CD4-positive, alpha-beta T cell treated with Interleukin-17A for 1 hour (primary cell): ENCODE data around the gene TEF.

ENCODE experiments used
- DNase-seq: peaks from one replicate; pipeline ENCODE4 v3.0.0-alpha.2; 2020

Gene TEF

DNA sequence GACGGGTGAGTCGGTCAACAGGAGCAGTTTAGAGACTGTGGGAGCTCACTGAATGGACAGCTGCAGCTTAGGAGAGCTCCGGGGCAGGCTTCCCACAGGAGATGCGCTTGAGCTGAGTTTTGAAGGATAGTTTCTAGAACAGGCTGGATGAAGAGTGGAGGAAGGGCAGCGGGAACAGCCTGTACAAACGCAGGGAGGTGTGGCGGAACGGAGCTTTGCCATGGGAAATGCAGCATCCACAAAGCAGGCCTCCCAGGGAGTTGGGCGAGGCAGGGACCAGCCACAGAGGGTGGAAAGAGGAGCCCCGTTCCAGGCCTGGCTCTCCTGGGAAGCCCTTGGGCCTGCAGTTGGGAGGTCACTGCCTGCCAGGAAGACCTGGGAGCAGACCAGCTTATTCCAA is 26.8 kb upstream of the TEF start:
- DNase-seq = no peak

DNA sequence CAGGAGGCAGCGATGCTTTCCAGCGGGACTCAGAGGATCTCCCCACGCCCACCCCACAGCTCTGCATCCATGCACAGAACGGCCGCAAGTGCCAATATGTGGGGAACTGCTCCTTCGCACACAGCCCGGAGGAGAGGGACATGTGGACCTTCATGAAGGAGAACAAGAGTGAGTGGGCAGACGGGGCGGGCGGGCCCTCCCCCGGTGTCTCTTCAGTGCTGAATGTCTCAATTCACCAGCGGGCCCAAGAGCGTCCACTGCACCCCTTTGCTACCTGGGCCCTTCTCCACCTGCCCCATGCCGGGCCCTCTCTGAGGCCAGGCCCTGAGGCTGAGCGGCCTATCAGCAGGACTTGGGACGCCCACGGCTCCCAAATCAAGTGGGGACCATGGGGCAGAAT is 25.8 kb upstream of the TEF start:
- no peak for DNase-seq

- DNase-seq = no peak
Measured at GRCh38 chr22:41356430-41357028, 25.2 kb upstream of the TEF start.

DNA sequence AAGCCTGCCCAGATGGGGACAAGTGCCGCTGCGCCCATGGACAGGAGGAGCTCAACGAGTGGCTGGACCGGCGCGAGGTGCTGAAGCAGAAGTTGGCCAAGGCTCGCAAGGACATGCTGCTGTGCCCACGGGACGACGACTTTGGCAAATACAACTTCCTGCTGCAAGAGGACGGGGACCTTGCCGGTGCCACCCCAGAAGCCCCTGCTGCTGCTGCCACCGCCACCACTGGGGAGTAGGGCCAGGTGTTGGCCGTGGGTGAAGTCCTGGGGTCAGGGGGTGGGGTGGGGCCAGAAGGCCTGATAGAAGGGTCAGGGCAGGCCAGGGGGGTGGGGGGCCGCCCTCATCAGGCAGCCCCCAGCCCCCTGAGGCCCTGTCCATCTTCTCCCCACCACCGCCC is 24.6 kb upstream of the TEF start:
- no peak for DNase-seq

GRCh38 chr22:41358927-41359326 is 22.8 kb upstream of the TEF start:
- DNase-seq = no peak

DNA sequence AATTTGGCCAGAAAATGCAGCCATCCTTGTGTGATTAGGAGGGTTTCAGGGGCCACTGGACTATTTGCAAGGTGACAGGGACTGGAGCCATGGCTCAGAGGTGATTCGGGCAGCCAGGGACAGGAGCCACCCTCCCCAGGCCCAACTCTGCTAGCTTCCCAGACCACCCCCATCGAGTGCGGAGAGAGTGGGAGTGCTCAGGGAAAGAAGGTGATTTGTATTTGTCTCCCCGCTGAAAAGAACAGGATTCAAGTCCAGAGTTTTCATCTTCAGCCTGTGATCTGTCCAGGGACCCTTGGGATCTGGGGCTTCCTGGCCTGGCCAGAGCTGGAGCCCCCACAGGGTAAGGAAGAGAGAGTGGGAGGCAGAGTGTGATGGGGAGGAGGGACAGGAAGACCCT is 22.4 kb upstream of the TEF start:
- no peak for DNase-seq

DNA sequence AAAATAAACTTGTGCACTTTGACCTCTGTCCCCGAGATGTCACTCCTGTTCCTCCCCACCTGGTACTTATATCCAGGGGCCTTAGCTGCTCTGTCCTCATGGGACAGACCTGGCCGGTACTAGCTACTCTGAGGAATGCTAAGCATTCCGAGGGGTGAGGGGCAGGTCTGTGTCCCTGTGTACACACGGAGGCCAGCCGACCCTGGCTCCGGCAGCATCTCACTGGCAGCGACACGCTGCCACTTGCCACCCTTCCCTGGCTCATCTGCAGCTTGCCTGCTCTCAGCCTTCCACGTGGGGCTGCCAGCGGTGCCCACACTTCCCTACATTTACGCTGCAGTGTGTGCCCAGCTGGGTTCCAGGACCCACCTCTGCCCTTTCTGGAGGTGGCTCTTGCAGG is 21.6 kb upstream of the TEF start:
- no peak for DNase-seq

DNA sequence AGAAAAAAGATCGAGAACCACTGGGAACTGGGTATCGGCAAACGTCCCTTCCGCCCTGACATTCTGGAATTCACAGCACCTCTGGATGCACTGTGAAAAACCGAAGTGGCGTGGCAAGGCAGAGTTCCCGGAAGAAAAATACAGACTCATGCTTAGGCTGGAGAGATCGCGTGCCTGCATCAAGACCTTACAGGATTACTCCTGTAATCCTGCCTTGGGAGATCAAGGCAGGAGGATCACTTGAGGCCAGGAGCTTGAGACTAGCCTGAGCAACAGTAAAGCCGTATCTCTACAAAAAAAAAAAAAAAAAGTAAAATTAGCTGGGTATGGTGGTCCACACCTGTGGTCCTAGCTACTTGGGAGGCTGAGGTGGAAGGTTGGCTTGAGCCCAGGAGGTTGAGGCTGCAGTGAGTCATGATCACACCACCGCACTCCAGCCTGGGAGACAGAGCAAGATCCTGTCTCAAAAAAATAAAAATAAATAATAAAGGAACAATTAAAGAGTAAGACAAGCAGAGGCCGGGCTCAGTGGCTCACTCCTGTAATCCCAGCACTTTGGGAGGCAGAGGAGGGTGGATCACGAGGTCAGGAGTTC is 19.9 kb upstream of the TEF start:
- no peak for DNase-seq

DNA sequence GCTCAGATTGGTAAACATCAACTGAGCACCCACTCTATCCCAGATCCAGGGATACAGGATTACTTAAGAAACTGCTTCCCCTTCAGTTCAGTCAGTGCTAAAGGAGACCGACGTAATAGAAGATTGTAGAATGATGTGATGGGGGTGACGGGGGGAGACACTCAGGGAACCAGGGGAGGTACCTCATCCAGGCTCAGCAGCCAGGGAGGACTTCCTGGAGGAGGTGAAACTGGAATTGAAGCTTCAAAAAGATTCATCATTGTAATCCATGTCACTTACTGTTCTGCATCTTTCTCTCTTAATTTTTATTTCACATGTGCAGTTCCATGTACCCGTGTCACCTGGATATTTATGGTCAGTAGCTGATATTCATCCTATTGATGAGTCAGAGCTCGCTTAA is 19.1 kb upstream of the TEF start:
- DNase-seq = no peak

GRCh38 chr22:41364233-41364632 is 17.5 kb upstream of the TEF start:
- no peak for DNase-seq

DNA sequence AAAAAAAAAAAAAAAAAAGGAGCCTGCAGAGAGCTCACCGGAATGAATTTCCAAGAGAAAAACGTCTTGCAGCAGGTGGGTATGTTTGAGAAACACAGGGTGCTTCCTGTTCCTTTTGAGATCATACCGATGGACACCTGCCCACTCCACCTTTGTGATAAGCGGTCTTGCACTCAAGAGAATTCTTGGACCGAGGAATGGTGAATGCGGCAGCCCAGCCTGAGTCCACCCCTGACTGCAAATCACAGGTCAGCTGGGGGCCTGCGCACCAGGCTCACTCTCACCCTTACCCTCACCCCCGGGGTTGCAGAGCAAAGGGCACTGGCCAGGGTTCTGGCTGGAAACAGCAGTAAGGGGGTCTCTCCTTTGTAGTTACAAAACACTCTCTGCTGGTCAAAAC is 16.8 kb upstream of the TEF start:
- DNase-seq = no peak

GRCh38 chr22:41365425-41365824 is 16.3 kb upstream of the TEF start:
- no peak for DNase-seq

DNA sequence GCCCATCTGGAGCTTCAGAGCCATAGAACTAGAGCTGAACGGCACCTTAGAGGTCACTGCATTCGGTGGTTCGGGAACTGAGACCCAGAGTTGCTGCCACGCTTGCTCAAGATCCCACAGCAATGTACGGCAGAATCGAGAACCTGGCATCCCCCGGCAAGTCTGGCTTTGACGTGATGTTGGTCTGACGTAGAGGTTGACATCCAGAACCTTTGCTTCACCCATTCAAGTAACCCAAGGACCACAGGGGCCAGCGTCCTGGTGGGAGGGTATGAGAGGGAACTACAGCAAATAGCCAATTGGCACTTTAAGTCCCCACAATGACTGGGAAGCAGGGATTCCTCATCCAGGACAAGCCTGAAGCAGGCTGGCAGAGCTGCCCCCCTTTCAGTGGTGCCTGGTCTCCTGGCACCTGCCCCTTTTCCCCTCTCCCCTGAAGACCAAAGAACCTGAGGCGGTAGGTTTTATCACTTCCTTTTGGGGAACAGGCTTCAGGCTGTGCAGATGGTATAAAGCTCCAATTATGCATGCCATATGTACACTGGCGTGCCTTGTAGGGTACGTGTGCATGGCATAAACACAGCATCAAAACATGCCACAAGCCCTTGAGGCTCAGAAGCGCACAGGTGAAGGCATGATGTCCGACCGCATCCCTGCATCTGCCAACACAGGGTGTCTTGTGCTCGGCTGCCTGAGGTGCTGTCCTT is 15.3 kb upstream of the TEF start:
- DNase-seq = no peak

GRCh38 chr22:41367039-41367679 is 14.6 kb upstream of the TEF start:
- DNase-seq = no peak

GRCh38 chr22:41367680-41368542 is 13.8 kb upstream of the TEF start:
- no peak for DNase-seq

- DNase-seq = no peak
Measured at GRCh38 chr22:41368543-41369423, 13.0 kb upstream of the TEF start.

GRCh38 chr22:41369424-41369745 is 12.4 kb upstream of the TEF start:
- DNase-seq = no peak

DNA sequence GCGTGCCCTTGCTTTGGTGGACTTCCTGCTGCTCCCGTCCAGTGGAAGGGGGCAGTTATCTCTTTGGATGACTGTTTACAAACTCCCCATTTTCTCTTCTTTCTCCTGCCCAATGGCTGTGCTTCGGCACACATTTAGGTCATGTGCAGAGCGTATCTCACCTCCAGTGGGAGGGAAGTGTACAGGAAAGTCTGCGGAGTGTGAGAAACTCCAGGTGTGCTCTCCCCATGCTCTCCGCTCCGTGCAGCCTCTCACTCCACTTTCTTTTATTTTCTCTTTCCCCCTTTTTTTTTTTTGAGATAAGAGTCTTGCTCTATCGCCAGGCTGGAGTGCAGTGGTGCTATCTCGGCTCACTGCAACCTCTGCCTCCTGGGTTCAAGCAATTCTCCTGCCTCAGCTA is 11.9 kb upstream of the TEF start:
- DNase-seq = no peak

DNA sequence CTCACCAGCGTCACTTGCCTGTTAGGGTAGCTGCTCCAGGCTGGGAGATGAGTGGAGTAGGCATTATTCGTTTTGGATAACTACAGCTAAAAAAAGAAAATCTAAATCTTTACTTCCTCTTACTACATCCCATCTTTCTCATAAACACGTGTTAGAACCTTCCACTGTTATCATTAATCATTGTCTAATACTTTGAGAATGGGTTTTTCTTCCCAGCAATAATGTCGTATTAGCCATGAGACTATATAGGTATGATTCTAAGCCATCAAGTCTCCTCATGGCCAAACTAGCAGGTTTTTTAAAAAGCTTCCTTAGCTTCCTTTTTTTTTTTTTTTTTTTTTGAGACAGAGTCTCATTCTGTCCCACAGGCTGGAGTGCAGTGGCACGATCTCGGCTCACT is 3.9 kb upstream of the TEF start:
- no peak for DNase-seq

DNA sequence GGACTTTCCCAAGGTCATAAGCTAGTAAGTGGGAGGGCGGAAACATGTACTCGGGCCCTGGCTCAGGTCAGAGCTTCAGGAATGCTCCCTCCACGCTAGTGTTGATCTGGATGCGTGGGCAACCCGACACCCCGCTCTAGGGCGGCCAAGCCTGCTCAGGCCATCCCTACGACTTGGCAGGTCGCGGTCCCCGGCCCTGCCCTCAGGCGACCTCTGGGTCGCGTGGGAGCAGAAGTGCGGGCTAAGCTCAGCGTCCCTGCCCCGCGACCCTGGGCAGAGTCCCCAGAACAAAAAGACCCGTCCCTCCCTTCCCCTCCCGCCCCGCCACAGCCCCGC is 781 bp upstream of the TEF start:
- no peak for DNase-seq

DNA sequence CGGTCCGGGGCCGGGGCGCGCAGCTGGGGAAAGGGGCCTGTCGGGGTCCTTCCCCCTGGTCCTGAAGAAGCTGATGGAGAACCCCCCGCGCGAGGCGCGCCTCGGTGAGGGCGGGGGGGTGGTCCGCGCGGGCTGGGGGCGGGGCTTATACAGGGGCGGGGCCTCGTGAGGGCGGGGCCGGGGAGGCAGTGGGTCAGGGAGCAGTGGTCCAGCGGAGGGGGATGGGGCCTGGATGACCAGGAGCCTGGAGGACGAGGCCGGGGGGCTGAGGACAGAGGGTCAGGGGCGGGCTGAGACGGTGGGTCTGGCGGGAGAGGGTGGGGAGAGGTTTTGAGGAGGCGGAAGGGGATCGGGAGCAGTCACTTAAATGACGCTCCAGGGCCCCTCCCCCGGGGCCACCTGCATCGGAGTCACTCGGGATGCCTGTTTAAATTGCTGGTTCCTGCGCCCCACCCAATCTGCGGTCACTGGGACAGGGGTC is 396 bp downstream of the TEF start:
- peak; percentile 69 for DNase-seq

GRCh38 chr22:41382610-41383009 is 868 bp downstream of the TEF start:
- DNase-seq = no peak
